Fibroblast of mammary gland (primary cell): Measurements from ENCODE around the gene LRRC38.
A peak's percentile ranks its signal among the peaks of the same experiment; 100 is the strongest.
"Not testable (repeated sequence)": the region's sequence is repeated elsewhere in the genome, so short reads cannot be mapped to it uniquely, and the experiment has no call there.

Source experiments
- DNase-seq: peaks from one replicate; pipeline ENCODE4 v3.0.0-alpha.2; 2010; ENCODE audit warnings: low read depth
- H3K4me3 ChIP-seq: 2 replicates; pipeline ENCODE4 v1.5.1; 2011; ENCODE audit warnings: low read depth, mild to moderate bottlenecking, low read length, moderate library complexity; ENCODE audit not compliant: control insufficient read depth
- CTCF ChIP-seq: conservative IDR thresholded peaks from 2 replicates; pipeline ENCODE4 v1.5.1; 2011; ENCODE audit warnings: low read depth, low read length, inconsistent platforms; ENCODE audit not compliant: control insufficient read depth, insufficient read depth

LRRC38 gene

GRCh38 chr1:13513895-13514546 is at the start of gene LRRC38:
TSS of gene LRRC38 (minus strand) at chr1:13514003. CDS start at chr1:13513593, 410 bp downstream.
- peak; percentile 4 for DNase-seq

GRCh38 chr1:13562981-13563380 is 49.2 kb upstream of the LRRC38 start:
- DNase-seq, H3K4me3 ChIP-seq: not testable (repeated sequence)

More at GRCh38 chr1:13513895-13514546, at the start of gene LRRC38:
- no peak for TF ChIP-seq CTCF
- H3K4me3 ChIP-seq: no peak within 1 kb of the TSS

GRCh38 chr1:13560541-13560940 is 46.7 kb upstream of the LRRC38 start:
- no peak overlapping the region for H3K4me3 ChIP-seq
- no peak for DNase-seq
- no peak for TF ChIP-seq CTCF

- DNase-seq: no peak
- TF ChIP-seq CTCF: no peak
These were observed 42.5 kb upstream of the LRRC38 start for GRCh38 chr1:13556224-13556764.

GRCh38 chr1:13554798-13555197 is 41.0 kb upstream of the LRRC38 start:
- DNase-seq: no peak
- no peak for TF ChIP-seq CTCF
- H3K4me3 ChIP-seq: no peak overlapping the region

More at GRCh38 chr1:13556224-13556764, 42.5 kb upstream of the LRRC38 start:
- no peak overlapping the region for H3K4me3 ChIP-seq

GRCh38 chr1:13550663-13551062 is 36.9 kb upstream of the LRRC38 start:
- no peak overlapping the region for H3K4me3 ChIP-seq
- TF ChIP-seq CTCF: no peak
- peak; percentile 10 for DNase-seq

- DNase-seq: no peak
- H3K4me3 ChIP-seq: no peak overlapping the region
- TF ChIP-seq CTCF: no peak
These were observed 35.7 kb upstream of the LRRC38 start for GRCh38 chr1:13549521-13549920.
